Type B pancreatic cell (in vitro differentiated cells): ENCODE measurements around the gene OR1D5. TPM values are rescaled to one million over a fixed set of nuclear protein-coding genes. Genes with fewer than 3 reads are reported as not detected.

Experiments used
- DNase-seq: peaks from one replicate; pipeline ENCODE4 v3.0.0; 2021; ENCODE audit warnings: mixed read lengths; ENCODE audit not compliant: unreplicated experiment; ENCODE audit errors: extremely low spot score
- H3K27ac Mint-ChIP-seq: 2 replicates; pipeline ENCODE4 v1.8.0; 2021; ENCODE audit warnings: mild to moderate bottlenecking, mixed read lengths
- H3K27me3 Mint-ChIP-seq: 2 replicates; pipeline ENCODE4 v1.8.0; 2021; ENCODE audit warnings: mixed read lengths
- H3K36me3 Mint-ChIP-seq: 2 replicates; pipeline ENCODE4 v1.8.0; 2021; ENCODE audit warnings: mixed read lengths
- H3K4me1 Mint-ChIP-seq: one replicate; pipeline ENCODE4 v1.8.0; 2021; ENCODE audit warnings: mixed read lengths; ENCODE audit not compliant: unreplicated experiment
- H3K4me3 Mint-ChIP-seq: 2 replicates; pipeline ENCODE4 v1.8.0; 2021; ENCODE audit warnings: mild to moderate bottlenecking, mixed read lengths
- H3K9me3 Mint-ChIP-seq: 2 replicates; pipeline ENCODE4 v1.8.0; 2021; ENCODE audit warnings: mixed read lengths
- total RNA-seq: library from RNA; stranded (reverse); gene quantifications from 2 replicates; pipeline ENCODE4 v1.2.1, GENCODE V29; 2021; ENCODE audit warnings: low replicate concordance
- TF ChIP-seq, protein P1 (sequence below): fragments of 200-600 bp; sonication (generic); conservative IDR thresholded peaks from 2 replicates; pipeline ENCODE4 v1.5.0; 2021; ENCODE audit warnings: antibody characterized with exemption, mild to moderate bottlenecking

Gene OR1D5
- total RNA-seq, 1 donor from 2014 or later = not detected

DNA sequence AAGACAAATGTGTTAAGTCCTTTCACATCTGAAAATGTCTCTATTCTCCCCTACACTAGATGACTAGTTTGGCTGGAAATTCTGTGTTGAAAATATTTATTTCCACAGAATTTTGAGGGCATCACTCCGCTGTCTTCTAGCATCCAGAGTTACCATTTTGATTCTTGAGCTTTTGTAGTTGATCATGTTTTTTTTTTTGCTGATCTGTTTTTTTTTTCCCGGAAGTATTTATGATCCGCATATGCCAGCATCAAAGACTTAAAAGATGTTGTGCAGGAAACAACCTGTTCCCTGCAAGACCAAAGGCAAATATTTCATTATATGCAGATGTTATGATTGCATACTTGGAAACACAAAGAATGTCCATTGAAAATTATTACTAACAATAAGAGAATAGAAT is 16.7 kb downstream of the OR1D5 start:
- Mint-ChIP-seq H3K4me3 (no peak overlapping the region), H3K4me1 (no peaks in the 10 kb centered on the region)
- DNase-seq = no peak

DNA sequence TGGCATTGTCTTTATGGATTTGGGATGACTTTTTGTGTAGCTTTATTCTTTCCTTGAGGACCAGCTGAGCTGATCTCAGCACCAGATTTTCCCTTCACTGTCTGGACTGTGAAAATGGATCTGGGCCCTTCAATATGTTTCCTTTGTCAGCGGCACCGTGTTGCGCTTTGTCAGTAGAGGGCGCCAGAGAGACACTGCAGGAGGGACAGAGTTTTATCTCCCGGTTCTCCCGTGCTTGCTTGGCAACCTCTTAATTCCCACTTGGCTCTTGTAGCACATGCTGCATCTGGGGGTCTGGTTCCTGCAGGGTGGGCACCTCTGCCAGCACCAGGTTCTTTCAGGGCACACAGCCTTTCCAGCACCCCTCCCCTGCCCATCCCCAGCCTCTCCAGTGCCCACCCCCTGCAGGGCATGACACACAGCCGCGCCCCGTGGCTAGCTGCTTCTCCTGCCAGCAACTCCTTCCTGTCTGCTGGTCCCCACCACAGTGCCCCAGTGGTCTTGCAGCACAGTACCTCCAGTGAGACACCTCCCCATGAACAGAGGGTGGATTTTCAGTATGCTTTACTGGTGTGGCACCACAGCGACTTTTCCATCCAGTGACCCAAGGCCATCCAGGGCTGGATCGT is 19.6 kb downstream of the OR1D5 start:
- H3K27me3 Mint-ChIP-seq = peaks cover 6% of the 10 kb centered on the region
- H3K4me1 Mint-ChIP-seq = no peaks in the 10 kb centered on the region
- no peak overlapping the region for H3K4me3 Mint-ChIP-seq
- no peak overlapping the region for H3K27ac Mint-ChIP-seq
- H3K9me3 Mint-ChIP-seq = peaks cover 4% of the 10 kb centered on the region
- TF ChIP-seq, protein P1, sequence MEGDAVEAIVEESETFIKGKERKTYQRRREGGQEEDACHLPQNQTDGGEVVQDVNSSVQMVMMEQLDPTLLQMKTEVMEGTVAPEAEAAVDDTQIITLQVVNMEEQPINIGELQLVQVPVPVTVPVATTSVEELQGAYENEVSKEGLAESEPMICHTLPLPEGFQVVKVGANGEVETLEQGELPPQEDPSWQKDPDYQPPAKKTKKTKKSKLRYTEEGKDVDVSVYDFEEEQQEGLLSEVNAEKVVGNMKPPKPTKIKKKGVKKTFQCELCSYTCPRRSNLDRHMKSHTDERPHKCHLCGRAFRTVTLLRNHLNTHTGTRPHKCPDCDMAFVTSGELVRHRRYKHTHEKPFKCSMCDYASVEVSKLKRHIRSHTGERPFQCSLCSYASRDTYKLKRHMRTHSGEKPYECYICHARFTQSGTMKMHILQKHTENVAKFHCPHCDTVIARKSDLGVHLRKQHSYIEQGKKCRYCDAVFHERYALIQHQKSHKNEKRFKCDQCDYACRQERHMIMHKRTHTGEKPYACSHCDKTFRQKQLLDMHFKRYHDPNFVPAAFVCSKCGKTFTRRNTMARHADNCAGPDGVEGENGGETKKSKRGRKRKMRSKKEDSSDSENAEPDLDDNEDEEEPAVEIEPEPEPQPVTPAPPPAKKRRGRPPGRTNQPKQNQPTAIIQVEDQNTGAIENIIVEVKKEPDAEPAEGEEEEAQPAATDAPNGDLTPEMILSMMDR = peak; percentile 55
- no peaks in the 10 kb centered on the region for H3K36me3 Mint-ChIP-seq
- DNase-seq = no peak

More for the DNA sequence above, 16.7 kb downstream of the OR1D5 start:
- Mint-ChIP-seq H3K27ac (no peak overlapping the region), H3K9me3 (peaks cover 4% of the 10 kb centered on the region), H3K36me3 (no peaks in the 10 kb centered on the region), H3K27me3 (peaks cover 8% of the 10 kb centered on the region)
- TF ChIP-seq, protein P1 = no peak

DNA sequence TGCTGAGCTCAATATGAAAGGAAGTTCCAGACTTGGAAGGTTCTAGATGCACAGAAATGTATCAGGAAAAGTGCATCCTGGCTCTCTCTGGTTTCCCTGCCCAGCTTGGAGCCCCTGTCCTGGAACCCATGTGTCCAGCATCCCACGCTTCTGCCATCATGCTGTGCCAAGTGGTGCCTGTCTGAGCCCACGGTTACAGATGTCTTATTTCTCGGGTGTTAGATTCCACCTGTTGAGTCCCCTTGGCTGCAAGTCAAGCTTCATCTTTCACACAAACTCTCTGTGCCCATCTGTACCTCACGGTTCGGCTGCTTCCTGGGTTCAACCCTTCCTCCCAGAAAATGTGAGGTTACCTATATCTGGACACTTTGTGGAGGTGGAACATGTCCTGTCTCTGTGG is 22.5 kb downstream of the OR1D5 start:
- TF ChIP-seq, protein P1 = no peak
- Mint-ChIP-seq H3K4me1 (no peaks in the 10 kb centered on the region), H3K4me3 (no peak overlapping the region), H3K36me3 (no peaks in the 10 kb centered on the region), H3K27me3 (peaks cover 3% of the 10 kb centered on the region), H3K27ac (no peak overlapping the region), H3K9me3 (peaks cover 4% of the 10 kb centered on the region)
- no peak for DNase-seq

DNA sequence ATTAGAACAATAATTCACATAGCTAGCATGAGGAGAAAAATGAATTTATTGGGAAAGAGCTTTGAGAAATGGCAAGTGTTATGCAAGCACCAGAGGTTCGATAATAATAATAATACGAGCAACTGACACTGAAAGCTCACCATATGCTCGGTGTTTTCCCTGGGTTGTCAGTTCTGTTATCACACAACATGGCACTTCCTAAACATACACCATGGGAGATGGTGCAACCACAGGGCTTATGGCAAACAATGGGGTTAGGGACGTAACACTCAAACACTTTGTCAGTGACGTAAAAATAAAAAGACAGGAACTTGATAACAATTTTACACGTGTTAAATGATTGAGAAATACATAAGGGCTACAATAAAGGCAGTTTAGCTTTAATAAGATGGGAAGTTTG is 23.7 kb downstream of the OR1D5 start:
- no peaks in the 10 kb centered on the region for H3K36me3 Mint-ChIP-seq
- no peak overlapping the region for H3K27ac Mint-ChIP-seq
- no peak for DNase-seq
- H3K4me1 Mint-ChIP-seq = no peaks in the 10 kb centered on the region
- H3K4me3 Mint-ChIP-seq = no peak overlapping the region
- peaks cover 4% of the 10 kb centered on the region for H3K9me3 Mint-ChIP-seq
- TF ChIP-seq, protein P1 = no peak
- H3K27me3 Mint-ChIP-seq = peaks cover 3% of the 10 kb centered on the region

DNA sequence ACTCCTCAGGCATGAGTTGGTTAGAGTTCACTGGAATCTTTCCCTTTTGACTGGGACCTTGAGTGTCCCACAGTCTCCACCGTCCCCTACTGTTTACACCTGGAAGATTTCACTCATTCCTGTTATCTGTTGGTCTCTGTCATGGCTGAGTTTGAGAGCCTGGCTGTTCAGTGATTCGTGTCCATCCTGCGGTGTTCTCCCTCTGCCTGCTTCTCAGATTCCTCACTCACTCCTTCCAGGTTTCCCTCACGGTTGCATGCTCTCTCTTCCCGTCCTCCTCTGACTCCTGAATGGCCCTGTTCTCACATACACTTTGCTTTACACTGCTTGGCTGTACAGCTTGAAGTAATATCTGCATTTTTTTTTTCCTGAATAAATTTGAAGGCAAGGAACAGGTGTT is 24.5 kb downstream of the OR1D5 start:
- Mint-ChIP-seq H3K36me3 (no peaks in the 10 kb centered on the region), H3K27me3 (peaks cover 3% of the 10 kb centered on the region), H3K4me1 (no peaks in the 10 kb centered on the region), H3K9me3 (no peaks in the 10 kb centered on the region), H3K27ac (no peak overlapping the region), H3K4me3 (no peak overlapping the region)
- no peak for DNase-seq
- TF ChIP-seq, protein P1 = no peak

DNA sequence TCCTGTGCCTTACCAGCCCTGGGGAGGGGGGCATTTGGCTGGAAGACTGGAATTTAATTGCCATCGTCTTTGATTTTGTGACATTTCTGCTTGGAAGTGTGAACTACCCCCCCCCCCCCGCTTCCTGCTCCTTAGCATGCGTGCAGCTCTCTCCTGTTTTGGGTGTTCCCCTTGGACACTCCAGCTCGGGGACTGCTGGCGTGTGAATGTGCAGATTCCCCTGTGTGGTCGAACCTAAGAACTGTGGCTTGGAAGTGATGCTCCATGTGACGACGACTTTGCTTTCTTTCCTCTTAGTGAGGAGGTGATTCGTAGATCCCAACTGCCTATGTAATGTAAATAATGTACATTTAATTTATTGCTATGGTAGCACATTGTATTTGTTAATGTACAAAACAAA is 26.1 kb downstream of the OR1D5 start:
- H3K27me3 Mint-ChIP-seq = peaks cover 3% of the 10 kb centered on the region
- H3K36me3 Mint-ChIP-seq = no peaks in the 10 kb centered on the region
- H3K9me3 Mint-ChIP-seq = no peaks in the 10 kb centered on the region
- no peak overlapping the region for H3K27ac Mint-ChIP-seq
- no peaks in the 10 kb centered on the region for H3K4me1 Mint-ChIP-seq
- H3K4me3 Mint-ChIP-seq = no peak overlapping the region
- no peak for DNase-seq
- TF ChIP-seq, protein P1 = no peak
